ENCODE measurements around the gene COL23A1. TPM values are rescaled to one million over a fixed set of nuclear protein-coding genes. Genes with fewer than 3 reads are reported as not detected.

Gene COL23A1
- total and polyA plus RNA-seq, 2 donors (not counting 1 experiment from before 2014, with no cell fraction given) = 0.20 TPM; not detected in 1

DNA sequence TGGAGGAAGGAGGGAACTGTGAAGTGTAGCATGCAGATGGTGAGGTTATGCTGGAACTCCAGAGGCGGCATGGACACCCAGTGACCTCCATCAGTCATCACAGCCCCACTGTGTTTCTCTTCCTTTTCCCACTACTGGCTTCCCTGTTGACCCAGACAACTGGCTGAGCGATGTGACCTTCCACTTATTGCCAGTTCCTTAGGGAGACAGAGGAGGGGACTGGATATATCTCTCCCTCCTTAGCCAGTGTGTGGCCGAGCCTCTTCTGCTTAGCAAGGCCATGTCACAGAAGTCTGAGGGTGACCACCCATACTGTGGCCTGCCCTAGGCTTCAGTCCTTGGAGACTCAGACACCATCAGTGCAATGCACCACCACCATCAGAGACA is 354.6 kb downstream of the COL23A1 start:
- Histone ChIP-seq H2AFZ (ENCODE audit: insufficient read depth, low read depth, low read length, poor library complexity, severe bottlenecking) (no peak overlapping the region), H3K9ac (ENCODE audit: low read length) (no peak overlapping the region), H3K36me3 (replicated peaks in 1 of 2; ENCODE audit: control extremely low read depth in 1 of 2, control insufficient read depth in 1 of 2, extremely low read depth in 1 of 2, insufficient read depth in 2 of 2, low read length in 1 of 2) (peaks cover 0 to 10% of the 10 kb centered on the region in 2 experiments), H3K27me3 (replicated peaks in 1 of 4; ENCODE audit: control extremely low read depth in 1 of 4, control insufficient read depth in 3 of 4, insufficient read depth in 4 of 4, low read length in 3 of 4) (no peaks in the 10 kb centered on the region), H3K4me2 (replicated peaks; ENCODE audit: low read depth, low read length, poor library complexity, severe bottlenecking) (no peak overlapping the region), H3K27ac (ENCODE audit: low read length in 2 of 2) (no peak overlapping the region), H3K4me1 (ENCODE audit: control insufficient read depth in 2 of 2, insufficient read depth in 2 of 2, low read length in 2 of 2) (peaks cover 44 to 64% of the 10 kb centered on the region in 2 donors), H3K4me3 (ENCODE audit: control extremely low read depth in 1 of 5, extremely low read depth in 1 of 5, insufficient read depth in 1 of 5, low read depth in 2 of 5, low read length in 4 of 5) (no peak overlapping the region), H3K79me2 (ENCODE audit: control insufficient read depth, insufficient read depth, low read length) (peaks cover 15% of the 10 kb centered on the region), H4K20me1 (ENCODE audit: control insufficient read depth, insufficient read depth, low read length, poor library complexity, severe bottlenecking) (peaks cover 15% of the 10 kb centered on the region), H3K9me3 (ENCODE audit: control extremely low read depth in 1 of 3, control insufficient read depth in 2 of 3, insufficient read depth in 1 of 3, low read length in 2 of 3) (no peaks in the 10 kb centered on the region)
- 93% methylated on average over 1 of the region's 3 CpGs for WGBS (ENCODE audit: insufficient coverage)
- DNase-seq = no peak
- no peak for ATAC-seq (ENCODE audit: low read depth)
- Mint-ChIP-seq H3K9me3 (ENCODE audit: insufficient read depth) (no peaks in the 10 kb centered on the region), H3K4me3 (no peak overlapping the region), H3K4me1 (peaks cover 52% of the 10 kb centered on the region), H3K27me3 (no peaks in the 10 kb centered on the region), H3K27ac (peak overlapping the region; percentile 61)
- intact Hi-C loops (cut with micrococcal nuclease) = loop anchor here (10.0 kb wide), 1 partner anchor 389 kb away; the partner anchor contains the start of gene CLK4
- ChIA-PET POLR2A (interaction anchor here (0.7 kb wide), 1 partner anchor 199 kb away, joined by 6 read pairs; no protein-coding TSS in a partner anchor), CTCF (interaction anchor here (1.0 to 2.7 kb wide), 11 partner anchors 8 to 392 kb away, joined by 3 to 12 read pairs (median 4); partner anchors contain the start of genes HNRNPAB and NHP2)
- no peak for TF ChIP-seq EZH2 (IDR thresholded peaks at IDR 0.05; ENCODE audit: borderline replicate concordance, insufficient read depth, low read depth, low read length, poor library complexity, severe bottlenecking)
- TF ChIP-seq, protein P1, sequence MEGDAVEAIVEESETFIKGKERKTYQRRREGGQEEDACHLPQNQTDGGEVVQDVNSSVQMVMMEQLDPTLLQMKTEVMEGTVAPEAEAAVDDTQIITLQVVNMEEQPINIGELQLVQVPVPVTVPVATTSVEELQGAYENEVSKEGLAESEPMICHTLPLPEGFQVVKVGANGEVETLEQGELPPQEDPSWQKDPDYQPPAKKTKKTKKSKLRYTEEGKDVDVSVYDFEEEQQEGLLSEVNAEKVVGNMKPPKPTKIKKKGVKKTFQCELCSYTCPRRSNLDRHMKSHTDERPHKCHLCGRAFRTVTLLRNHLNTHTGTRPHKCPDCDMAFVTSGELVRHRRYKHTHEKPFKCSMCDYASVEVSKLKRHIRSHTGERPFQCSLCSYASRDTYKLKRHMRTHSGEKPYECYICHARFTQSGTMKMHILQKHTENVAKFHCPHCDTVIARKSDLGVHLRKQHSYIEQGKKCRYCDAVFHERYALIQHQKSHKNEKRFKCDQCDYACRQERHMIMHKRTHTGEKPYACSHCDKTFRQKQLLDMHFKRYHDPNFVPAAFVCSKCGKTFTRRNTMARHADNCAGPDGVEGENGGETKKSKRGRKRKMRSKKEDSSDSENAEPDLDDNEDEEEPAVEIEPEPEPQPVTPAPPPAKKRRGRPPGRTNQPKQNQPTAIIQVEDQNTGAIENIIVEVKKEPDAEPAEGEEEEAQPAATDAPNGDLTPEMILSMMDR (IDR thresholded peaks at IDR 0.05) = no peak

All from B cell (primary cell).